Measurements from ENCODE around the gene PROM1.

The PROM1 gene

DNA sequence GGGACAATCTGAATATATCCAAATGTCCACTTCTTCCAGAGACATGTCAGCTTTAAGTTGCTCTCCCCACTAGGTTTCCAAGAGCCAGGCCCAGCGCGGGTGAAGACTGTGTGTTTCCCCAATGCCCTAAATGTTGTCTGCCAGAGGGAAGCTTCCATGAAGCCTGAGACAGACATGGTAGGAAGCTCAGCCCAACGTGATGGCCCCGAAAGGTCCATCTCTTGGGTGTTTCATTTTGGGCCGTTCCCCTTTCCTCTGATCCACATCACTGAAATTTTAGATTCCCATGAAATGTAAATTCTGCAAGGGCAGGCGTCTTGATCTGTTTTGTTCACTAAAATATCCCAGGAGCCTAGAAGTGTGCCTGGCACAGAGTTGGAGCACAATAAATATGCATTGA, 25.4 kb upstream of the PROM1 start:
- no peak for DNase-seq

DNA sequence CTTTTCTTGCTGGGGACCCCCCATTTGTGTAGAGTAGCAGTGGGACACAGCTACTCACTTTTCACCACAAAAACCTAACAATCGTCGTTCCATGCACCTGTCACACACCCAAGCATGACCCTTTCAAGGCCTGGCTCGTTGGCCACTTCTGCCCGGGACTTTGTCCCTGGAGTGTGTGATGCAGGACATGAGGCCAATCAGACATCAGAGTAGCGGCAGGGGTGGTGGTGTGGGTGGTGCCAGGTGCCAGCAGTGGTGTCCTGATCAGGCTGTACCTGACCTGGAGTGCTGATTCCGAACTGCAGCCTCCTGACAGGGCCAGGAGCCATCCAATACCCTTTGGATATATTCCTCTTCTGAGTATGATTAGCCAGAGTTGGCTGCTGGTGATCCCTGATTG, 23.1 kb upstream of the PROM1 start:
- DNase-seq: no peak

DNA sequence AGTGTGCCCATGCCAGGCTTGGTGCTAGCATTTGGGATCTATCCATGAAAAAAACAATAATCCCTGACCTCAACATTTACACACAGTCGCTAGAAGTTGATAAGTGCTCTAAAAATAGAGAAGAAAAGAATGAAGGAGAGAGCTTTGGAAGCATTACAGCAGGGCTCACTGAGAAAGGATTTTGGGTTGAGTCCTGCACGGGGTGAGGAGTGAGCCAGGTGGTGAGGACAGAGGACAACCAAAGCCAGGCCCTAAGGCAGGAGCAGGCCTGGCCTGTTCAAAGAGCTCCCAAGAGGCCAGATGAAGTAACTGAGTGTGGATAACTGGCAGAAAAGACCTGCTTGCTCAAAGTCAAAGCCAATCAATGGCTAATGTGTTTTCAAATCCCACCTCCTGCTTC, 20.7 kb upstream of the PROM1 start:
- no peak for DNase-seq

DNA sequence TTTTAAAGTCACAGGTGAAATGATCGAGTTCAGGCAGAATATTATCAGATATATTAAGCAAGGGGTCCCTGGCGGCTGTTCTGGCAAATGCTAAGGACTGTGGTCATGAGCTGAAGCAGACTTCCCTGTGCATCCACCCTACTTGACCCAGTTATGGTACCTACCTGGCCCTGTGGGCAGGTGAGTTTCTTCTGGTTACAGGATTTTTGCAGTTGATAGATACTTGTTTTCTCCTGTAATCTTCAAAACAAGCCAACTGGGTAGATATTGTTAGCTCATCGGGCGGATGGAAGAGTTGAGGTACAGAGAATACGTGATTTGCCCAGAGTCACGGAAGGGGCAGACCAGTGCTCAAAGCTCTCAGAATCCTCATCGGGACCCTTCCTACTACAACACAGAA, 18.5 kb upstream of the PROM1 start:
- no peak for DNase-seq

DNA sequence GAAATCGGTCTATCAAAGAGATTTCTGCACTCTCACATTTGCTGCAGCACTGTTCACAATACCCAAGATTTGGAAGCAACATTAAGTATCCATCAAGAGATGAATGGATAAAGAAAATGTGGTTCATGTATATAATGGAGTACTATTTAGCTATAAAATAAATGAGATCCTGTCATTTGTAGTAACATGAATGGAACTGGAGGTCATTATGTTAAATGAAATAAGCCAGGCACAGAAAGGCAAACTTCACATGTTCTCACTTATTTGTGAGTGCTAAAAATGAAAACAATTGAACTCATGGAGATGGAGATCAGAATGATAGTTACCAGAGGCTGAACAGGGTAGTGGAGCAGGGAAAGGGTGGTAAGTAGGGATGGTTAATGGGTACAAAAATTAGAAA, 17.0 kb upstream of the PROM1 start:
- no peak for DNase-seq

DNA sequence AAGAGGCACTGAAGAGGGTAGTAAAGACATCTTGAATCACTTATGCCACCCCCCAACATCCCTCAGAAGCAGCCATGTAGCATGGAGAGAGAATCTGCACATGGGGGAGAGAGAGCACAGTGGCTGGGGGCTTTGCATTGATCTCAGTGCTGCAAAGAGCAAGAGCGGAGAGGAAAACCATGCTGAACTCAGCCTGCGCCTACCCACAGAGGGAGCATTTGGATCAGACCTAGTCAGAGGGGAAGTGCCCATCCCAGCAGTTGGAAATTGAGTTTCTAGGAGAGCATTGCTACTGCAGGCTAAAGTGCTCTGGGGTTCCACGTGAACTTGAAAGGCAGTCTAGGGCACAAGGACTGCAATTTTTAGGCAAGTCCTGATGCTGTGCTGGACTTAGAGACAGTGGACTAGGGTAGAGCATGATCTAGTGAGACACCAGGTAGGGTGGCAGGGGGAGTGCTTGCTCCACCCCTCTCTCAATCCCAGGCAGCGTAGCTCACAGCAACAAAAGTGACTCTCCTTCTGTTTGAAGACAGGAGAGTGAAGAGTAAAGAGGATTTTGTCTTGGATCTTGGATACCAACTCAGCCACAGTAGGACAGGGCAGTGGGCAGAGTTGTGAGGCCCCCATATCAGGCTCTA, 9.0 kb upstream of the PROM1 start:
- no peak for DNase-seq

DNA sequence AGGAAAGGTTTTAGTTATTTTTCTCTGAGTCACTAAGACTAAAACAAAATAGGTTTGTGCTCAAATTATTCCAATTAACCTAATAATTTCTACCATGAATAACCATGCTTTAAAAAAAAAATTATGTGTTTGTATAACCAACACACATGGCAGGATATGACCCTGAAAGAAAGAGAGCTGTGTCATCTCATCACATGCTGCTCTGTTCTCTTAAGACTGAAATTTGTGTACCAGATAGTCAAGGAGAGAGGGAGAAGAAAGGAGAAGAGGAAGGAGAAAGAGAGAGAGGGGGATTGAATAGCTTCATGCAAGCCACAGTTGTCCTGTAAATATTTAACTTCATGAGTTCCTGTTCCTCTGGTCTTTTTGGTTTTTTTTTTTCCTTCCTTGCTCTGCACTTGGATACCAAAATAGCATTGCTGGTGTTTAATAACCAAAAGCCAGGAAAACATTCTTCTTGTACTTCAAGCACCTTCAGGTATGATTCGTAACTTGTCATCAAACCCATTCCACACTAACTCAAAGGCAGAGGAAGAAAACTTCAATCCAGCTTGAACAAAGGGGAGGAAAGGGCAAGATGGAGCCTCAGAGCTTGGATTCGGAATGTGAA, 6.4 kb upstream of the PROM1 start:
- DNase-seq: no peak

DNA sequence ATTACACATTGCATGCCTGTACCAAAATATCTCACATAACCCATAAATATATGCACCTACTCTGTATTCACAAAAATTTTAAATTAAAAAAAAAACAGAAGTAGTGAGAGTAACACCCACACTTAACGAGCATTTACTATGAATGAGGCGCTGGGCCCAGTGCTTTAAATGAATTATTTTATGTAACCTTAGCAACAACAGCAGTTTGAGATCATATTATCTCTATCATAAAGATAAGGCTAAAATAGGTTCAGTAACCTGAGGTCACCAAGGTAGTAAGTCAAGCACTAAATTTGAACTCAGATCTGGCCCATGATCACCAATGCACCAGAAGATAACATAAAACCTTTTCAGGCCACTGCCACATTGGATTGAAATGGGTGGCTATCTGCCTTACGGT, 5.3 kb upstream of the PROM1 start:
- no peak for DNase-seq

DNA sequence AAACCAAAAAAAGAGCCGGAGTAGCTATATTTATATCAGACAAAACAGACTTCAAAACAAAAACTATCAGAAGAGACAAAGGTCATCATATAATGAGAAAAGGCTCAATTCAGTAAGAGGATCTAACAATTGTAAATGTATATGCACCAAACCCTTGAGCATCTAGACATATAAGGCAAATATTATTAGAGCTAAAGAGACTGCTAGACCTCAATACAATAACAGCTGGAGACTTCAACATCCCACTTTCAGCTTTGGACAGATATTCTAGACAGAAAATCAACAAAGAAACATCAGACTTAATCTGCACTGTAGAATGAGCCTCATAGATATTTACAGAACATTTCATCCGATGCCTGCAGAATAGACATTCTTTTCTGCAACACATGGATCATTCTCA, 4.8 kb upstream of the PROM1 start:
- no peak for DNase-seq

DNA sequence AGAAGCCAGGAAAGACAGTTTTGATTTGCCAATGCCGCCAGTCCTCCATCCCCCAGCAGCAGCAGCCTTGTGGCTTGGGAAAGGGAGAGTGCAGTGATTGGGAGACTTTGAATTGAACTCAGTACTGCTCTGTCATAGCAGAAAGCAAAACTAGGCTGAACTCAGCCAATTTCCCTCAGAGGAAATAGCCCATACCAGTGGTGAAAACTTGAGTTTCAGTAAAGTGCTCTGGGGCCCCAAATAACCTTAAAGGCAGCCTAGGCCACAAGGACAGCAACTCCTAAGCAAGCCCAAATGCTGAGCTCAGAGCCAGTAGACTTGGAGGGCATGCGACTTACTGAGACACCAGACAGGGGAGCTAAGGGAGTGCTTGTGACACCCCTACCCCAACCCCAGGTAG, 2.0 kb upstream of the PROM1 start:
- no peak for DNase-seq

DNA sequence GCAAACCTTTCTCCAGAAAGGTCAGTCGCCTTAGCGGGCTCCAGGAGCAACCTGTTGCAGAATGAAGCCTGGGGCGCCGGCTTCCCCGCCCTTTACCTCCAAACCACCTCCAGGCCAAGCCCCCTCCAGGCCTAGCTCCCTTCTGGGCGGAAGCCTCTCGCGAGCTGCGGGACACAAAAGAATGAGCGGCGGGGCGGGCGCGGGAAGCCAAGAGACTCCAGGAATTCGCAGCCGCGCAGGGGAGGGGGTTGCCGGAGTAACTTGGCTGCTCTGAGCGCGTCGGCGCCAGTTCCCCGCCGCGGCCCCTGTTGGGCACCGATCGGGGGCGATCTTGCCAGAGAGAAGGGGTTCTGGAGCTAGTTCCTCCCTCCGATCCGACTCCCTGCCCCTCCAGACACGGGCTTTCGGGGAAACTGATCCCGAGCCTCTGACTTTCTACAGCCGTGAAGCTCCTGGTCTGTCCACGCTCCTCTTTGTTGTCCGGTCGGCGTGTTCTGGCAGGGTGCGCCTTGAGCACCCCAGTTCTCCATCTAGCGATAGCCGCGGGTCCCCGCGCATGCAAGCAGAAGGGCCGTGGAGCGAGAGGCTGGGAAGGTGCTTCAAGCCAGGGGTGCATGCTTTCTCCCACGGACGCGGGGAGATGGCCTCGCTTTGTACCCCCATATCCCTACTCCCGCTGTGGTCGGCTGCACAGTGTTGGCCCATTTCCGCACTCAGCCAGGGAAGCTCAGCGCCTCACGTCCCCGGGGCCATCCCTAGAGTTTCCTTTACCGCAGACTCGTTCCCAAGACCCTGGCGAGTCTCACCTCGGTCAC, 1.2 kb downstream of the PROM1 start:
- DNase-seq: peak; percentile 95

DNA sequence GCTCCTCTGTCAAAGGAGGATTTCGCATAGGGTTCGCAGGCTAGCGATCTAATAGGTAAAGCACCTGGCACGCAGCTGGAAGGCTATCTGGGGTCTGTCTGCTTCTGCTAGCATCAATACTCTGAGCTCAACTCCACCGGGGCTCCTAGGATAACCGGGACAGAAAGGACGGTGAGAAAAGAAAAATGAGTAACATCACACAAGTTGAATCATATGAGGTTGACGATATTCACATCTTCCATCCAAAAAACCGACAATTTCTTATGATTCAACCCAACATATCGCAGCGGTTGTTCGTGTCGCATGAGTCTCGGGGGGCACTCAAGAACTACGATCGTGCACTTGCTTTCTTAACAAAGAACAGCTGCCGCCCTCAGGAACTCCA, 1.8 kb downstream of the PROM1 start:
- no peak for DNase-seq

DNA sequence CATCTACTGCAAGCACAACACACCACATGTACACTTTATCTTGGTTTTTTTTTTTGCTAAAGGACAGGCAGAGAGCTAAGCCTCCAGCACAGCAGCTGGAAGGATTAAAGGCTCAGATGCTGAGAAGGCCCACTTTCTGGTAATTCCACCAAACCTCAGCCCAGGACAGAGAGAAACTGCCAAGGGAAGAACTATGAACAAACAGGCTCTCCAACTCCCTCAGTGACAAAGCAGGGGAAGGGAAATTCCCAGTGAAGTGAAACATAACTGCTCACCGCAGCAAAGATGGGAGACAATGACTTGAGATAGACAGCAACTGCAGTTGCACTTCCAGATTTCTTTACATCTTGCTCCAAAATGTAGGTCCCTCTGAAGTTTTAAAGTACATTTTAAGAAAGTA, 4.8 kb downstream of the PROM1 start:
- DNase-seq: no peak

DNA sequence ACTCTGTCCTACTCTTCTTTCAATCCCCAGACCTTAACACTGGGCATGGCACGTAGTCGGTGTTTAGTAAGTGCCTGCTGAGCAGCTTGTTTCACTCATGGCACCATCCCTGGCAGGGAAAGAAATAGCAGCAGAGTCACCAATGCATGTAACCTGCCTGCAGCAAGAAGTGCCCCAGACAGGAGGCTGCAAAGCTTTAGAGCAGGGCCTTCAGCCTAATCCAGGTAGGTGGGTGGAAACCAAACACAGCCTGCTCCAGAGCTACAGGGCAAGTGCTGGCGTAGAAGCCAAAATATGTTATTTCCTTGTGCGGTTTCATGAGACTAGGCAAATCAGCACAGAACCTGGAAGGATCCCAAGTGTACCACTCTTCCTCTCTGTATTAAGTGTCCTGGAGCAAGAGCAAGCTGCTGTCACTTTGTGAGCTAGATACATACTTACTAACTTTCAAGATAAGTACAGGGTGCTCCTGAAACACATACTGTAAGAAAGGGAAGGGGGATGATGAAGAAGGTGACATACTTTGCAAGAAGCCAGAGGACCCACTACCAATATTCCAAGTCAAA, 5.5 kb downstream of the PROM1 start:
- DNase-seq: no peak

DNA sequence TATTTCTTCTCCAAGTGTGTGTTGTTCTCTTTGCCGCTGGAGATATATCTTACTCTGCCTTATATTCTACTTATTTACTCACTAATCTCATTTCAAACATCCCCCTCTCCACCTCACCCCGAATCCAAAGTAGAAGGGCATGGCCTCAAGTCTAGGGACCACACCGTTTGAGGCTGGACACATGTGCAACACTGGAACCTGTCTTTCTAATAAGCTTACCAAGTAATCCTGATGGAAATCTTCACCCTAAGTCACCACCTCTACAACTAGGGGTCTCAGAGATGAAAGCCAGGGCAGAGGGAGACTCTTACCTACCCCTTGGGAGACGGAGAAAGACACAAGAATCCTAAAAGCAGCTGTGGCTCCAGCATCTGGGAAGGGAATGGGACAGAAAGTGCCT, 6.0 kb downstream of the PROM1 start:
- no peak for DNase-seq

DNA sequence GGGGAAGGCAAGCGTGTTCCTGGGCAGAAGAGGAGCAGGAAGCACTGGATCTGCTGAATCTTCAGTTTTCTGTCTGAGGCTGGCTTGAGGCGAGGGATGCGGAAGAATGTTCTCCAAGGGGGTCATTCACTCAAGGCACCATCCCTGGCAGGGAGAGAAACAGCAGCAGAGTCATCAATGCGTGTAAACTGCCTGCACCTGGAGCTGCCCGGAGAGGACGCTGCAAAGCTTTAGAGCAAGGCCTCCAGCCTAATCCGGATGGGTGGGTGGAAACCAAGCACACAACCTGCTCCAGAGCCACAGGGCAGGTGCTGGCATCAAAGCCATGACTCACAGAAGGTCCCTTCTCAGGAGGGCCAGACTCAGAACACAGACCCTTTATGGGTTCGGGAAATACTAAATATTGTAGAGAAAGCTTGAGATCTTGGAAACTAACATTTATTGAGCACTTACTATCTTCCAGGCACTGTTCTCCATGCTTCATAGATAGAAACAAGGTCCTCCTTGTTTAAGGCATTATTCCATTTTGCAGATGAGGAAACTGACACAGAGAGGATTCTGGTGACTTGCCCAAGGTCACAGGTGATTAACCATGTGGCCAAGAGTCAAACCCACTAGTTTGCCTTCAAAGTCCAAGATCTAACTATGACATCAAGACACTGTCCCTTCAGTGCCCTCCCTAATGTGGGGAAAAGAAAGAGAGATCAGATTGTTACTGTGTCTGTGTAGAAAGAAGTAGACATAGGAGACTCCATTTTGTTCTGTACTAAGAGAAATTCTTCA, 7.7 kb downstream of the PROM1 start:
- DNase-seq: no peak

DNA sequence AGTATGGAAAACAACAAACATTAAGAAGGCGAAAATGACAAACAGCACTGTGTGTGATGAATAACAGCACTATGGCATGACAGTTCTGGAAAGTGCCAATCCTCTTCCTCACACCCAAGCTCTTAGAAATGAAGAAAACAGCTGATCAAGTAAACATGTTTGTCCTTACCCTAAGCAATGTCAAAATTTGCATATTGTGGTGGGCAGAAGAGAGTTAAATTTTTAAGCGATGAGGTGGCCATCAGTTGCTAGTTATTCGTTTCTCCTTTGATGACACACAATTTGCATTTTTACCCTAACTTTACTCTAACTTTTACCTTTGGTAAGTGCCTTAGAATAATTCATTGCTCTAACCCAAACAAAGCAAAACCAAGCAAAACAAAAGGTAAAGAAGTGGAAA, 8.8 kb downstream of the PROM1 start:
- DNase-seq: no peak

DNA sequence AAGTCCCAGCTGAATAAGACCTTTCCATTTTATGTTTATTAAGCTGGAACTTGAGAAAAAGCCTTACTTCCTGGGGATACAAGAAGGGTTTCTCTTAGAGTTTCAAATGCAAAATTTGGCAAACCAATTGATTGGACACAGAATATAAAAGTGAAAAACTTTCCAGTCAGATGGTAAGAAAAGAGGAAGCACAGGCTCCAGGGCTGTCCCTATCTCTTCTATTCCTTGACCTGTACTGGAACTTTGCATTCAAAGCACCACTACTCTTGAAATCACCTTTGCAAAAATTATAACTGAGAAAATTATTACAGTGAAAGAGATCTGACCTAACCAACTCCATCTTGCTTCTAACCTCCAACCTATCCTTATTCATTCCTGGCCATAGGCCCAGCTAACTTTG, 11.7 kb downstream of the PROM1 start:
- DNase-seq: no peak

DNA sequence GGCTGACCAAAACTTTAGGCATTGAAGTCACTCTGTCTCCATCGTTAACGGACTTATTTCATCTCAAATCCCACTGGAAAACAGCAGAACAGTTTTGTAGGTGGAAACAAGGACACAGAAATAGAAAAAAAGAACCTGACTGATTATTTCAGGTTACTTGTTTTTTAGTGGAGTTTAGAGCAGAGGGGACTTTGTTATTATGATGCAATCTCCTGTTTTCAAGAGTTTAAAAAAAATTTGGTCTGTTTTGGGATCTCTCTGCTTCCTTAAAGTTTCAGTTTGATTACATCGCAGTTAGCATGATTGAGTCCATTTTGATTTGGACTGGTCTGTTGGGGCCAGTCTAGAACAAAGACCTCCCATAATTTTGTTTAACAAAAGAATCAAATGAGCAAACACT, 13.6 kb downstream of the PROM1 start:
- DNase-seq: no peak

DNA sequence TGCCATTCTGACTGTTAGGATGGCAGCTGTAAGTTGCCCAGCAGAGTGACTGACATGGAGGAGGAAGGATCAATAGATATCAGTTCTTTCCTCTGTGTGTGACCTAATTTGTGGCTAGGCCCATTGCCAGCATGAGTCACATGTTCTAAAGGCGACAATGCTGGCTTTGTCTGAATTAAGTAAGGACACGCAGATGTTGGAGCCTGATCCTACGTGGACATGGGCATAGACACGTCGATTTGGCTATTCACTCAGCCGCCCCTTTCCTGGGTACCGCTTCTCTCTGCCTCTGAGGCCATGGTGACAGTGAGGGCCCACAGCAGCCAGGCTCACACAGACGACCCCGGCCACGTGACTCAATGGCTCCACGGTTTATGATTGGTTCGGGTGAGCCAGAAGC, 16.3 kb downstream of the PROM1 start:
- peak; percentile 59 for DNase-seq

DNA sequence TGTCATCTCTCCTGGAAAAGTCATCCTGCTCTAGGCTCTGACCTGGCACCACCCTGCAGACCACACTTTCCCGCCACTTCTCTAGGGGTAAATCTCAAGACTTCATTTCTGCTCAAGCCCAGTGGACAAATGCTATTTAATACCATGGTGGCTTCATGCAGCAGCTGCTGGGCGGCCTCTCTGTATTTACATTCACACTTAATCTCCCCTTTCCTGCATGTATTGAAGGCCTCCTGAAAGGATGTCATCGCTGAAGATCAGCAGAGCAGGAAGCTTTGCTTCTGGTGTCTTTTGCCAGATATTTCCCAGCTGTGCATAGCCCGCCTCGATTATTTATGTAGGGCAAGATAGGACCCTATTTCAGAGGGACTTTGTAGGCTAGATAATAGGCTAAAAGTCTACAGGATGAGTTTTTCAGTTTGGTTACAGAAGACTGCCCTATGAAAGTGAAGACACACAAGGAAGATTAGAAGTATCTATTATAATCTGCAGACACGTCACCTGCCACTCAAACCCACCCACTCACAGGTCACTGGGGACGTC, 17.2 kb downstream of the PROM1 start:
- no peak for DNase-seq

DNA sequence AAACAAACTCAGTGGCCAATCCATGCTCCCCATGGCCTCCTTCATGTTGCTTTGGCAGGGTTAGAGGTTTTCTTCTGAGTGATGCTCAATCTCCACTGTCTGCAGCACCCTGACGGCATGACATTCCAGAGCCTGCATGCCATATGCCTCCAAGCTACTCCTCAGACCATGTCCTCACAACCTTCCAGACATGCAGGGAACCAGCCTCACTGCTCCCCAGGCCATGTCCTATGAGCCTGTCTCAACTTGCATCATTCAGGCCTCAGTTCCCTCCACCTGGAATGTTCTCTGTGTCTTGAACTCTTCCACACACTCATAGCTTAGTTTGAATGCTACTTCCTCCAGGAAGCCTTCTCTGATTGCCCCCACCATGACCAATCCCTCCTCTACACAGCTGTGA, 18.8 kb downstream of the PROM1 start:
- DNase-seq: peak; percentile 52

DNA sequence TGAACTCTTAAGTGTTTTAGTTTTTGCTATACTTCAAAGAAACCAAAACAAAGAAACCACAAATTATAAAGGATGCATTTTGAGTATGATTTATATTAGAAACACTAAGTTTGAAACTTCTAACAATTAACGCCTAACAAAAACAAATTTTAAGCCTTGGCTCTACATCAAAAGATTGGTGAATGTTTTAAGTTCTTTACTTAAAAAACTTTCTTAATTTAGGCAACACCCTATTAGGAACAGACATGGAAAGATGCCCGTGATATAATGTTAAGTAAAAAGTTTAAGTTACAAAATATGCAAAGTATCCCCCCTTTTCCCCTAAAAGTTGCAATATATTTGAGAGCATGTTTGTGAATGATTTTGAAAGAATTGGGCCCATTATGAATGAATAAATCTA, 21.2 kb downstream of the PROM1 start:
- DNase-seq: no peak
